Ovary (tissue), 9 donors: ENCODE results near the gene SLC24A4. TPM values are rescaled to one million over a fixed set of nuclear protein-coding genes. Genes with fewer than 3 reads are reported as not detected.

ENCODE experiments used
- DNase-seq, 5 donors: peaks; one replicate each; pipeline ENCODE4 v3.0.0-alpha.2; 2019 to 2020
- H3K27ac ChIP-seq, 2 donors: fragments of 200-600 bp; one replicate each; pipeline versions ENCODE4 v1.5.1 to v1.8.0; 2019 to 2022
- H3K27me3 ChIP-seq: fragments of 200-600 bp; one replicate; pipeline ENCODE4 v1.8.0; 2022
- H3K36me3 ChIP-seq: fragments of 200-600 bp; sonication (generic); one replicate; pipeline ENCODE4 v1.5.1; 2019
- H3K4me1 ChIP-seq: one replicate; pipeline ENCODE4 v1.8.1; 2013; ENCODE audit warnings: mild to moderate bottlenecking, moderate library complexity; ENCODE audit not compliant: insufficient read depth
- H3K4me3 ChIP-seq: fragments of 200-600 bp; sonication (generic); one replicate; pipeline ENCODE4 v1.5.1; 2017
- H3K9me3 ChIP-seq, 2 donors: fragments of 200-600 bp in 1 of 2; sonication (generic) in 1 of 2; one replicate each; pipeline versions ENCODE4 v1.5.1 to v1.8.1; 2013 to 2019; ENCODE audit warnings: mild to moderate bottlenecking in 1 of 2, moderate library complexity in 1 of 2
- CTCF ChIP-seq, 3 donors: fragments of 450-650 bp in 2 of 3; fragments of 200-600 bp in 1 of 3; IDR thresholded peaks; one replicate each; pipeline versions ENCODE4 v1.5.1 to v1.8.0; 2016 to 2022; ENCODE audit warnings: antibody characterized with exemption in 3 of 3, mild to moderate bottlenecking in 1 of 3
- EP300 ChIP-seq: sonication (generic); formaldehyde crosslinking; IDR thresholded peaks from one replicate; pipeline ENCODE4 v1.6.1; 2017; ENCODE audit warnings: antibody characterized with exemption
- POLR2A ChIP-seq: fragments of 450-650 bp; IDR thresholded peaks from one replicate; pipeline ENCODE4 v1.6.1; 2017; ENCODE audit warnings: antibody characterized with exemption, mild to moderate bottlenecking, moderate library complexity
- WGBS, 3 donors: extraction: QIAGEN DNeasy Blood & Tissue Kit in 1 of 3; methylation state at CpG; one replicate each; pipeline versions ENCODE4 v1.1.5 to v1.1.7; 2013 to 2017; 5-methylcytosine and 5-hydroxymethylcytosine counted together
- intact Hi-C, 4 donors: fragments of 100-400 bp; cut with DNase I; formaldehyde crosslinking; loops; one replicate each; pipeline versions ENCODE4 v1.11.0 to v1.15.1; 2022 to 2023
- polyA plus RNA-seq, 2 donors: library from polyadenylated mRNA; stranded (reverse); fragments of 200-250 nt in 1 of 2; fragments of 350-450 nt in 1 of 2; fragmentation: Illumina TruSeq in 1 of 2; extraction: RNeasy Lipid Tissue Mini Kit (QIAGEN cat#74804) in 1 of 2; gene quantifications; one replicate each; pipeline ENCODE4 v1.2.3, GENCODE V29; 2013 to 2014
- total RNA-seq, 7 donors: library from RNA; depleted of rRNA in 2 of 7; stranded (reverse); fragments of >200 nt in 2 of 7; fragmentation: NEBNext Ultra II Directional in 3 of 7; extraction: Animal tissue kit (Norgen Biotek cat#: 25700) in 3 of 7; gene quantifications; one replicate each; pipeline versions ENCODE4 v1.1.0 to v1.2.4, GENCODE V29; 2016 to 2023
- donor health status: DM: no; HTN: no; CAD: no; lungs with moderate emphysema.
- donor health status: DM: no; HTN: no; CAD: no.
- donor health status: Bipolar disorder and iron deficiency.
- donor health status: DM: yes; HTN: yes; CAD: no.
- donor health status: DM: no; HTN: no; CAD: no.
- donor health status: DM: yes; HTN: yes; CAD: no.

SLC24A4 gene
- total and polyA plus RNA-seq, 9 donors: 0.10 to 0.98 (median 0.24) TPM

- WGBS, 3 donors: 73 to 87% (median 77%) methylated on average over 2 of the region's 2 CpGs
- intact Hi-C loops: no loop called here
These were observed 49.3 kb downstream of the SLC24A4 start for GRCh38 chr14:92372230-92372629.

GRCh38 chr14:92373336-92373735, 50.4 kb downstream of the SLC24A4 start:
- intact Hi-C loops: no loop called here
- no peaks in the 10 kb centered on the region for H3K27me3 ChIP-seq
- no peak for TF ChIP-seq CTCF (IDR thresholded peaks at IDR 0.05)
- no peak for TF ChIP-seq POLR2A
- no peak for TF ChIP-seq EP300
- H3K4me3 ChIP-seq: no peak overlapping the region
- H3K4me1 ChIP-seq: no peaks in the 10 kb centered on the region
- no peak for DNase-seq
- H3K27ac ChIP-seq: no peak overlapping the region
- H3K36me3 ChIP-seq: no peaks in the 10 kb centered on the region
- H3K9me3 ChIP-seq: no peaks in the 10 kb centered on the region
- WGBS, 3 donors: 71 to 80% (median 75%) methylated on average over 7 of the region's 7 CpGs

More at GRCh38 chr14:92372230-92372629, 49.3 kb downstream of the SLC24A4 start:
- H3K27ac ChIP-seq: no peak overlapping the region
- H3K27me3 ChIP-seq: no peaks in the 10 kb centered on the region
- H3K36me3 ChIP-seq: no peaks in the 10 kb centered on the region
- H3K4me3 ChIP-seq: no peak overlapping the region
- H3K9me3 ChIP-seq: no peaks in the 10 kb centered on the region
- DNase-seq: no peak
- H3K4me1 ChIP-seq: no peaks in the 10 kb centered on the region
- TF ChIP-seq CTCF (IDR thresholded peaks at IDR 0.05) (no peak), EP300 (no peak), POLR2A (no peak)

- no peak overlapping the region for H3K27ac ChIP-seq
- H3K36me3 ChIP-seq: no peaks in the 10 kb centered on the region
- H3K4me1 ChIP-seq: no peaks in the 10 kb centered on the region
- TF ChIP-seq CTCF (IDR thresholded peaks at IDR 0.05) (no peak), POLR2A (no peak), EP300 (no peak)
- DNase-seq: no peak
- H3K4me3 ChIP-seq: no peak overlapping the region
- H3K27me3 ChIP-seq: no peaks in the 10 kb centered on the region
- 84 to 94% (median 86%) methylated on average over 10 of the region's 10 CpGs for WGBS, 3 donors
- no peaks in the 10 kb centered on the region for H3K9me3 ChIP-seq
- intact Hi-C loops: no loop called here
These were observed 57.2 kb downstream of the SLC24A4 start for GRCh38 chr14:92380131-92380530.

- H3K4me1 ChIP-seq: no peaks in the 10 kb centered on the region
- WGBS, 3 donors: 92 to 95% (median 93%) methylated on average over 9 of the region's 9 CpGs
- intact Hi-C loops: no loop called here
- TF ChIP-seq POLR2A: no peak
- TF ChIP-seq CTCF (IDR thresholded peaks at IDR 0.05): no peak
- no peak for TF ChIP-seq EP300
- H3K27me3 ChIP-seq: no peaks in the 10 kb centered on the region
- no peaks in the 10 kb centered on the region for H3K9me3 ChIP-seq
- H3K4me3 ChIP-seq: no peak overlapping the region
- no peaks in the 10 kb centered on the region for H3K36me3 ChIP-seq
- no peak overlapping the region for H3K27ac ChIP-seq
- DNase-seq: no peak
These were observed 57.6 kb downstream of the SLC24A4 start for GRCh38 chr14:92380582-92380981.

GRCh38 chr14:92382677-92383076, 59.7 kb downstream of the SLC24A4 start:
- TF ChIP-seq CTCF (IDR thresholded peaks at IDR 0.05): no peak
- H3K27me3 ChIP-seq: no peaks in the 10 kb centered on the region
- no peaks in the 10 kb centered on the region for H3K9me3 ChIP-seq
- H3K36me3 ChIP-seq: no peaks in the 10 kb centered on the region
- no peak overlapping the region for H3K27ac ChIP-seq
- no peak for DNase-seq
- WGBS, 3 donors: 59 to 72% (median 65%) methylated on average over 4 of the region's 4 CpGs
- intact Hi-C loops: no loop called here
- H3K4me3 ChIP-seq: no peak overlapping the region
- no peaks in the 10 kb centered on the region for H3K4me1 ChIP-seq
